Astrocyte (in vitro differentiated cells and primary cell): ENCODE results near the gene FAAH2.

Experiments
- CTCF ChIP-seq: IDR thresholded peaks from 2 replicates; pipeline ENCODE4 v1.5.1; 2011; ENCODE audit warnings: low read depth, mild to moderate bottlenecking, inconsistent platforms, low read length, moderate library complexity; ENCODE audit not compliant: insufficient read depth
- EZH2 ChIP-seq: IDR thresholded peaks from 2 replicates; pipeline ENCODE4 v1.6.1; 2012; ENCODE audit warnings: mild to moderate bottlenecking, low read length, inconsistent platforms; ENCODE audit not compliant: insufficient read depth

DNA sequence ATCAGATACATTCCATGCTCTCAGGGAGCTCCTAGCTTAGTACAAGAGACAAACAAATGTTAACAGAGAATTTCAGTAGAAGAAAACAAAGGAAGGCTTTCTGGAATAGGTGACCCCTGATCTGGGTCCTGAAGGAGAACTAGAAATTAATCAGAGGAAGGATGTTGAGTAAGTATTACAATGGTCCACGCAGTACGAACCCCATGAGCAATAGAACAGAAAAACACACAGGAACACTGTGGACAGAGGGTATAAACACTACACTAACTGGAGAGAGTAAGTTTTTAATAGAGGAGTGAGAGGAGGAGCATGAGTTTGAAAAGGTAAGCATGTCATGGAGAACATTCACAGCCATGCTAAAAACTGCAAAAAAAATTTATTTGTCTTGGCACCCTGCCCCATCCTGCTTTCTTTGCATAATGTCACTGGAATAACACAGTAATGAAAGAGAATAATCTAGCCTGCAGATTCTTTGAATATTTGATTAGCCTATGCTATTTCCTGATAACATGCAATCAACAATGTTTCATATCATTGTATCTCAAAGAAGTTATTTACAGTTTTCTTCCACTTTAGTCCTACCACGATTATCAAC lies 165.0 kb downstream of the FAAH2 start:
- TF ChIP-seq CTCF (no peak), EZH2 (no peak)
